GM19043 (cell line): Measurements from ENCODE around the gene PCNX4.
A peak's percentile ranks its signal among the peaks of the same experiment; 100 is the strongest.
"Not testable (repeated sequence)": the region's sequence is repeated elsewhere in the genome, so short reads cannot be mapped to it uniquely, and the experiment has no call there.

ENCODE experiments used
- ATAC-seq: cut with Tn5 transposase; IDR thresholded peaks from one replicate; pipeline ENCODE4 v1.9.1; 2021; ENCODE audit warnings: low read depth; ENCODE audit not compliant: unreplicated experiment

Gene PCNX4

DNA sequence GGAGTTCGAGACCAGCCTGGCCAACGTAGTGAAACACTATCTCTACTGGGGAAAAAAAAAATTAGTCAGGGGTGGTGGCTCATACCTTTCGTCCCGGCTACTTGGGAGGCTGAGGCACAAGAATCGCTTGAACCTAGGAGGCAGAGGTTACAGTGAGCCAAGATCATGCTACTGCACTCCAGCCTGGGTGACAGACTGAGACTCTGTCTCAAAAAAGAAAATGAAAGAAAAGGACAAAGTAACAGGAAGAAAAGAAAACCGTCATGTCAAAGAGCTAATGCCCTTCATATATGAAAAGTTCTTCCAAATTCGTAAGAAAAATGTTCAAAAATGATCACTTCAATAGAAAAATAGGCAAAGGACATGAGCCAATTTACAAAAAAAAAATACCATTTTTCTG is 8.1 kb downstream of the PCNX4 start:
- ATAC-seq, result not testable (repeated sequence)

GRCh38 chr14:60101786-60102185 is 10.1 kb downstream of the PCNX4 start:
- ATAC-seq, result no peak

DNA sequence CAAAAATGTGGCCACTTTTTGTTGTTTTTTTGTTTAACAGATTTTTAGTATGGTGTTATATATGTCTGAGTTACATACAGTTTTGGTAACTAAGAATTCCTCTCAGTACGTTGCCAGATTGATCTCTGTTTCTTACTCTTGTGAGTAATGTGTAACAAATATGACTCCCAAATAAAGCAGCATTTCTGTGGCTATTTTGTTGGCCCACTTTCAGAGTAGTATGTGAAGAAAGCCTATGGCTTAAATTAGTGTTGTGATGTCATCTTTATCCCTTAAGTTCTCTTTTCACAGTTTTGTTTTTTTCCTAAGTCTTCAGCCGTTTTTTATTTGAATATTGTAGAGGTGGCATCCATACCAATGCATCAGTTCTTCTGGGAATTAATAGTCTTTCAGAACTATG is 10.7 kb downstream of the PCNX4 start:
- ATAC-seq, result no peak

GRCh38 chr14:60106339-60106738 is 14.6 kb downstream of the PCNX4 start:
- ATAC-seq, result no peak

DNA sequence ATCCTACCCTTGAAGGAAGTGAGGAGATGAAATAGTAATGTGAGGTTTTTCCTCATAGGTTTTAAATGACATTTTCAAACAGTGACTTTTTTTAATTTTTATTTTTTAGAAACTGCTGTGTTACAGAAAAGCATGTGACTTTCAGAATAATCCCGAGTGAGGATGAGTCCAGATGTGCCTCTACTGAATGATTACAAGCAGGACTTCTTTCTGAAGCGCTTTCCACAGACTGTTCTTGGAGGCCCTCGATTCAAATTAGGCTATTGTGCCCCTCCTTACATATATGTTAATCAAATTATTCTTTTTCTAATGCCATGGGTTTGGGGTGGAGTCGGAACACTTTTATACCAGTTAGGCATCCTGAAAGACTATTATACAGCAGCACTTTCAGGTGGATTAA is 15.8 kb downstream of the PCNX4 start:
- no peak for ATAC-seq

GRCh38 chr14:60111732-60112131 is 20.0 kb downstream of the PCNX4 start:
- ATAC-seq, result no peak

- ATAC-seq, result no peak
Measured at GRCh38 chr14:60114881-60115280, 23.2 kb downstream of the PCNX4 start.

DNA sequence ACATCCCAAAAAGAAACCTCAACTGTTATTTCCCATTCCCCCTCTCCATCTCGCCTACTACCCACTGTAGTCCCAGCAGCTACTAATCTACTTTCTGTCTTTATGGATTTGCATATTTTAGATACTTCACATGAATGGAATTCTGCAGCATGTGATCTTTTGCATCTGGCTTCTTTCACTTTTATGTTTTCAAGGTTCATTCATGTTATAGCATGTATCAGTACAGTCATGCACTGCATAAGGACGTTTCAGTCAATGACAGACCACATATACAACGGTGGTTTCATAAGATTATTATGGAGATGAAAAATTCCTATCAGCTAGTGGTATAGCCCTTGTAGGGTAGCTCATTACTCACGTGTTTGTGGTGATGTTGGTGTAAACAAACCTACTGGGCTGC is 24.5 kb downstream of the PCNX4 start:
- no peak for ATAC-seq

DNA sequence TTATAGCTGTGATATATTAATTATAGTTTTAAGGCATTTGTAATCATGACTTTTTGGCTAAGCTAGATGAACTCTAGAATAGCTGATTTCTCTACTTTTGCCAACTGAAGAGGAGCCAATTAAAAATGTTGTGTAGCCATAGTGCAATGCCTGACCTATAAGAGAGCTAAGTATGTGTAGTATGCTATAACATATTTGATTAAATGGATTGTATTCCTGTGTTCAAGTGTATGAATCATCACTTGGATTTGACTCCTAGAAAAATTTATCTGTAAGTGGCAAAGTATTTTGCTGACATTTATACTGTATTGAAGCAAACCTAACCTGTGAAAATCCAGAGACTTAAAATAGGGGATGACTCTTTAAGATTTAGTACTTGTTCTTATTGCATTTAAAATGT is 34.2 kb downstream of the PCNX4 start:
- no peak for ATAC-seq

- ATAC-seq, result no peak
Measured at GRCh38 chr14:60133487-60133886, 41.8 kb downstream of the PCNX4 start.

GRCh38 chr14:60134702-60135101 is 43.0 kb downstream of the PCNX4 start:
- ATAC-seq, result no peak

GRCh38 chr14:60151715-60152114 is 60.0 kb downstream of the PCNX4 start:
- ATAC-seq, result peak; percentile 84

DNA sequence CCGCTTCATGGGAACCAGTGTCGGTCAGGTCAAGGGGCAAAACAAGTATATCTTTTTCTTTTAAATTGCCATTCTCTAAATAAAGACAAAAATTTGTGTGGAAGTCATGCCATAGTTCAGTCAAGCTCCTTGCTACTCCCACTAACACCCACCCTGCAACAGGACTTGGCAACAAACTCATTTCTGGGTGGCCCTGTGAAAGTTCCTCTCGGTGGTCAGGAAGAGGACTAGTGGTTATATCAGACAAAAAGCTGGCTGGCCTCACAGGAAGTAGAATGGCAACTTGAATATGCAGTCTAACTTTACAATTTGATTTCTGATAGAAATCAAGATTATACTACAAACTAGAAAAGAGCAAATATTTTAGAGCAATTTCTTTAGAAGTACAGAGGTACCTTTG is 62.3 kb downstream of the PCNX4 start:
- no peak for ATAC-seq

DNA sequence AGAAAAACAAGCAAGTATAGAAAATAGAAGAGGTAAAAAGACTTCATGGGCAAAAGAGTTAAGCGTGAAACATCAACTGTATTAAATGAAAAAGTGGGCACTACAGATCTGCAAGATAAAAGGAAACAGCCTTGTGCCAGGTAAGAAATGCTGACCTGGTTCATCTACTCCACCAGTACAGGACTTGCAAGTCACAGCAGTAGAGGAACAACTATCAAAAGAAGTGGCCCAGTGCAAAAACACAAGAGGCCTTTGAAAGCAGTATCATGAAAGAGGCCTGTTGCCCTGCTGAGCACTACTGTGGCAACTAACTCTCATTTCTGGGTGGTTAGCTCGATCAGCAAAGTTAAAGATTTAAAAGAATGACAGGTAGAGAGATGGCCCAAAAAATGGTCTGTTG is 62.9 kb downstream of the PCNX4 start:
- ATAC-seq, result no peak

GRCh38 chr14:60160422-60160821 is 68.7 kb downstream of the PCNX4 start:
- no peak for ATAC-seq

GRCh38 chr14:60161196-60162107 is 69.7 kb downstream of the PCNX4 start:
- ATAC-seq, result no peak

DNA sequence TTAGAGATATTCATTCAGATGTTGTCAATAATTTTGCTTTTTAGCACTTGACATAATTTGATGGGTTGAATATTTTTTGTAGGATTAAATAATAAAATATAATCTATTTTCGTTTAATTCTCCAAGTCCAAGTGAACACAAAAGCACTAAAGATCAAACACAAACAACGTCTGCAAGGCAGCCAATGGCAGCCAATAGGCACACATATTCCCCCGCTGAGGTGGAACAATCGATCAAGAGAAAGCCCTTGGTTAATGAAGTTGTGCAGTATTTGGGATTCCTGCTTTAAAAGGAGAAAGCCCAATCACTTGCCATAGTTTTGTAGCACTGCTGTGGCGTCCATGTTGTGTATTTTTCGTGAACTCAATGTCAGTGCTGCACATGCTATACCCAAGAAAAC is 72.0 kb downstream of the PCNX4 start:
- ATAC-seq, result no peak

DNA sequence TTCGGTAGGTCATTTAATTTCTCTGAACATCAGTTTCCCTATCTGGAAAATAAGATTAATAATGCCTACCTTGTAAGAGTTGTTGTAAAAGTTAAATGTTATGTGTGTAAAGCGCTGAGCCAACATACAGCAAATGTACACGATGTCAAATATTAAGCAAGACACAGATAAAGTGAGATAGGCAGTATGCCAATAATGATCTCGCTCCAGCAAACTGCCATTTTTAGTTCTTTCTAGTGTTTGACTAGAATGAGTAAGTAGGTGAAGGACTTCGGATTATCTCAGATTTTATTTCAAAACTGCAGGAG is 72.6 kb downstream of the PCNX4 start:
- peak; percentile 8 for ATAC-seq

- peak; percentile 83 for ATAC-seq
Measured at GRCh38 chr14:60164712-60165546, 73.2 kb downstream of the PCNX4 start, which contains the start of gene DHRS7. TSS of gene DHRS7 (minus strand) at chr14:60165398. CDS start at chr14:60165309, 89 bp downstream.

DNA sequence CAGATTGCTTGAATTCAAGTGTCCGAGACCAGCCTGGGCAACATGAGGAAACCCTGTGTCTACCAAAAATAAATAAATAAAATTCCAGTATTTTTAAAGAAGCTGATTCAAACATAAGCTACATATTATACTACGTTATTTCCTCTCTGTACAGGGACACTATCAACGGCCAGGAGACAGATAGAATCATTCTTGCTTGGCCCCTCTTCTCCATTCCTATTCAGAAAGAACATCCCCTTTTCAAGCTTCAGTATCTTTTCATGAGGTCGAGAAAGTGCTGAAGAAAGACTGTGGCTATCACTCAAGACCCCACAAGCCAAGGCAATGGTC is 73.8 kb downstream of the PCNX4 start:
- peak; percentile 9 for ATAC-seq

GRCh38 chr14:60166142-60166541 is 74.4 kb downstream of the PCNX4 start:
- no peak for ATAC-seq

DNA sequence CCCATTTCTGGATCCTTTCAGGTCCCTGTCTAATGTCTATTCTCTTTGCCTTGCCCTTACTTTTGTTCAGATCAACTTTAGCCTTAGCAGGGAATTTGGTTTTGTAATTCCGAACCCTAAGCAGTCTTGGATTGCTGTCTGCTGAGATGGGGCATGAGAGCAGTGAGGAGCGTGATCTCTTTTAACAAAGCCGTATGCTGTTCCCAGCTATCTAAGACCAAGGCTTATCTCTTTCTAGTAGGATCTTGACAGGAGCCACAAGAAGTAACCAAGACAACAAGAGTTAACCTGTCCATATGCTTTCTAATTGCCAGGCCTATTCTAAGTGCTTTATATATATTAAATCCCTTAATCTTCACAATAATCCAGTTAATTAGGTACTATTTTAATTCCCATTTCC is 78.0 kb downstream of the PCNX4 start:
- ATAC-seq, result no peak
